PC-9 (cell line): ENCODE results near the gene WDR53.

Experiments
- CTCF ChIP-seq: fragments of 200-600 bp; sonication (generic); conservative IDR thresholded peaks from 2 replicates; pipeline ENCODE4 v1.6.1; 2017; ENCODE audit warnings: mixed run types, antibody characterized with exemption, mild to moderate bottlenecking, moderate library complexity
- EZH2 ChIP-seq: fragments of 200-600 bp; sonication (generic); IDR thresholded peaks from 2 replicates; pipeline ENCODE4 v1.8.0; 2017; ENCODE audit warnings: antibody characterized with exemption, low read depth

GRCh38 chr3:196609805-196610515, 41.6 kb upstream of the WDR53 start:
- TF ChIP-seq CTCF: no peak
- TF ChIP-seq EZH2: no peak
